Neural cell (in vitro differentiated cells): ENCODE data around the gene TBC1D20.
"Not testable (repeated sequence)": the region's sequence is repeated elsewhere in the genome, so short reads cannot be mapped to it uniquely, and the experiment has no call there.

Experiments used
- SMC3 ChIP-seq: fragments of 450-650 bp; conservative IDR thresholded peaks from 2 replicates; pipeline ENCODE4 v1.6.1; 2014; ENCODE audit warnings: antibody characterized with exemption, mild to moderate bottlenecking, moderate library complexity; ENCODE audit not compliant: poor library complexity
- TF ChIP-seq, protein P1 (sequence below): fragments of 450-650 bp; IDR thresholded peaks from 2 replicates; pipeline ENCODE4 v1.5.1; 2014; ENCODE audit warnings: antibody characterized with exemption, mild to moderate bottlenecking, moderate library complexity; ENCODE audit not compliant: poor library complexity, severe bottlenecking

DNA sequence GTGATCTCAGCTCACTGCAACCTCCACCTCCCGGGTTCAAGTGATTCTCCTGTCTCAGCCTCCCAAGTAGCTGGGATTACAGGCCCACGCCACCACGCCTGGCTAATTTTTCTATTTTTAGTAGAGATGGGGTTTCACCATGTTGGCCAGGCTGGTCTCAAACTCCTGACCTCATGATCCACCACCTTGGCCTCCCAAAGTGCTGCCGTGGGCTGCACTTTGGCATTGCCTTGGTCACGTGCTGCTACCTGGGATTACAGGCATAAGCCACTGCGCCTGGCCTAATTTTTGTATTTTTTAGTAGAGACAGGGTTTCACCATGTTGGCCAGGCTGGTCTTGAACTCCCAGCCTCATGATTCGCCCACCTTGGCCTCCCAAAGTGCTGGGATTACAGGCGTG, 75.7 kb downstream of the TBC1D20 start:
- TF ChIP-seq, protein P1, sequence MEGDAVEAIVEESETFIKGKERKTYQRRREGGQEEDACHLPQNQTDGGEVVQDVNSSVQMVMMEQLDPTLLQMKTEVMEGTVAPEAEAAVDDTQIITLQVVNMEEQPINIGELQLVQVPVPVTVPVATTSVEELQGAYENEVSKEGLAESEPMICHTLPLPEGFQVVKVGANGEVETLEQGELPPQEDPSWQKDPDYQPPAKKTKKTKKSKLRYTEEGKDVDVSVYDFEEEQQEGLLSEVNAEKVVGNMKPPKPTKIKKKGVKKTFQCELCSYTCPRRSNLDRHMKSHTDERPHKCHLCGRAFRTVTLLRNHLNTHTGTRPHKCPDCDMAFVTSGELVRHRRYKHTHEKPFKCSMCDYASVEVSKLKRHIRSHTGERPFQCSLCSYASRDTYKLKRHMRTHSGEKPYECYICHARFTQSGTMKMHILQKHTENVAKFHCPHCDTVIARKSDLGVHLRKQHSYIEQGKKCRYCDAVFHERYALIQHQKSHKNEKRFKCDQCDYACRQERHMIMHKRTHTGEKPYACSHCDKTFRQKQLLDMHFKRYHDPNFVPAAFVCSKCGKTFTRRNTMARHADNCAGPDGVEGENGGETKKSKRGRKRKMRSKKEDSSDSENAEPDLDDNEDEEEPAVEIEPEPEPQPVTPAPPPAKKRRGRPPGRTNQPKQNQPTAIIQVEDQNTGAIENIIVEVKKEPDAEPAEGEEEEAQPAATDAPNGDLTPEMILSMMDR: not testable (repeated sequence)
- TF ChIP-seq SMC3: not testable (repeated sequence)
